HG03196 (cell line): ENCODE results near the gene GAB3.

Source experiments
- ATAC-seq: cut with Tn5 transposase; IDR thresholded peaks from one replicate; pipeline ENCODE4 v1.9.1; 2021; ENCODE audit not compliant: unreplicated experiment

Gene GAB3, protein sequence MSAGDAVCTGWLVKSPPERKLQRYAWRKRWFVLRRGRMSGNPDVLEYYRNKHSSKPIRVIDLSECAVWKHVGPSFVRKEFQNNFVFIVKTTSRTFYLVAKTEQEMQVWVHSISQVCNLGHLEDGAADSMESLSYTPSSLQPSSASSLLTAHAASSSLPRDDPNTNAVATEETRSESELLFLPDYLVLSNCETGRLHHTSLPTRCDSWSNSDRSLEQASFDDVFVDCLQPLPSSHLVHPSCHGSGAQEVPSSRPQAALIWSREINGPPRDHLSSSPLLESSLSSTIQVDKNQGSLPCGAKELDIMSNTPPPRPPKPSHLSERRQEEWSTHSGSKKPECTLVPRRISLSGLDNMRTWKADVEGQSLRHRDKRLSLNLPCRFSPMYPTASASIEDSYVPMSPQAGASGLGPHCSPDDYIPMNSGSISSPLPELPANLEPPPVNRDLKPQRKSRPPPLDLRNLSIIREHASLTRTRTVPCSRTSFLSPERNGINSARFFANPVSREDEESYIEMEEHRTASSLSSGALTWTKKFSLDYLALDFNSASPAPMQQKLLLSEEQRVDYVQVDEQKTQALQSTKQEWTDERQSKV

DNA sequence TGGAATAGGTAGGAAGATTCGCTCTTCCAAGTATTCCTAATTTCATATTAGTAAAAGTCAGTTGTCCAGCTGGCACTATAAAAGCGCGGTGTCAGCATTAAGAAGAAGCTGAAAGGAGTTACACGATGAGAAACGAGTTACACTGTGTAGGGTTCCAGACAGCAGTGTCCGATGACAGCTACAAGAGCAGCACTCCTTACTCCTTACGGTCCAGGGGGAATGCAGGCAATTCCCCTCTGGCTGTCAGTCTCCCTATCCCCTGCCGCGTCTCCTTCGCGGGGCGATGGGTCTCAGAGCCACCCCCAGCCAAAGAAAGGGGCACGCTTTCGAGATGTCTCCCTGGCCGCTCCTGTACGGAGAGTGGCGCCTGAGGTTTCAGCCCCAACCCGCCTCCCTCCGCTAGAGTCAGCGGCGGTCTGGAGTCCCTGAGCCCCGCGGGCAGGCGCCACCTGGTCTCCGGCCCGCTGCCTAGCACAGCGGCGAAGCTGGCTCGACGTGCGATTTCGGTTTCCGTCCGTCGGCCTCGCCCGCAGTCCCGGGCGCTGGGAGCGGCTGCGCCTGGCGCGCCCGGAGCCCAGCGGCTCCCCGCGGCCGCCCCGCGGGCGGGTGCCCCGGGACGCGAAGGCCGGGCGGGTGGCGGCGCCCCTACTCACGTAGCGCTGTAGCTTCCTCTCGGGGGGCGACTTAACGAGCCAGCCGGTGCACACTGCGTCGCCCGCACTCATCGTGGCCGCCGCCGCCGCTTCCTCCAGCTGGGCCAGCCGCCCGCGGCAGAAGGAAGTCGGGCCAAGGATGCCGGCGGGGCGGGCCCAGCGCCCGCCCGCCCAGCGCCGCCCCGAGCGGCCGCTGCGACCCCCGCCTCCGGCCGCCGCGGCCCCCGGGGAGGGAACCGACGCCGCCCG, at the start of gene GAB3:
GAB3 (minus strand) TSS at position 777 of the 902 bp plus-strand sequence; CDS start at position 725, 52 bp downstream.
- ATAC-seq: peak; percentile 61

DNA sequence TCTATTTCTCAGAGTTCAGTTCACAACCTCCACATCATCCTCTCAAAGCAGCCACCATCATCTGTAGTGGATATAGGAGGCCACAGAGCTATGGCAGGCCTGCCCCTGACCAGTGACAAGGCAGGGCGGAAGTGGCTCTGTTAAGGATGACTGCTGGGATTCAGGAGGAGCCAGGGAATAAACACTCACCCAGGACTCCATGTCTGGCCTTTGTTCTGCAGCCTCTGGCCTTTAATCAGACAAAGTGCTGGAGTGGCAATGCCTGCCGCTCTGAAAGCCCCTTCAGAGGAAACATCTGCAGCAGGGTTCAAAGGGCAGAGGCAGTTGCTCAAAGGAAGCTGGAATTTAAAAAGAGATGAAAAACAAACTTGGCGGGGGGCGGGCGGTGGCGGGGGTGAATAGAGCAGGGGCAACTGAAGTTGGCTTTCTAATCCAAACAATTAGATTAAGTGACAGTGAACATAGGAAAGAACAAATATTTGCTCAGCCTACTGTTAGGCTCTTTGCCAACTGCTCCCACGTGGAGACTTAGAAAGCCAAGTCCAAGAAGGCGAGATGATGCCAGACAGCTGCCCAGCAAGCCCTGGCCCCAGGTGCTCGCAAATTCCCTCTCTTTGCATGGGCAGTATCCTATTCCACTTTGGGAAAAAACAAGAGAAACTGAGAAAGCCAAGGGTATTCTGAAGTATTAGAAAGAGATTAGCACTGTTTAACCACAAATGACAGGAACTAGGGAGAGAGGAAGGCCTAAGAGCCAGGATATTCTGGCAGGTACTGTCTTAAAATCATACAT, 48.9 kb upstream of the GAB3 start:
- ATAC-seq: no peak

DNA sequence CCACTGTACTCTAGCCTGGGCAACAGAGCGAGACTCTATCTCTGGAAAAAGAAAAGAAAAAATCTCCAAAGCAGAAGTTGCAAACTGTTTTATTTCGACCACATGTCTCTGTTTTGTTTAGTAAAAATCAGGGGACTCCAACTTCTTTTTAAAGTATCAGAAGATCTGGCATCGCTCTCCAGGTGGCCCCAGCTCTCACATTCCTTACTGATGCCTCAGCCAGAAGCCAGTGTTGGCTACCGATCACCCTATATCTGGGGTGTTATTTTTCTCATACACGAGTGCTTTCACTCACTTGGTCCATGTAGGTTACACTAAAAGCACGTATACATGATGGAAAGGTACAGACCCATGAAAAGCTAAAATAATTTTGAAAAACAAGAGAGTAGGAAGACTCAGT, 46.1 kb upstream of the GAB3 start:
- no peak for ATAC-seq

DNA sequence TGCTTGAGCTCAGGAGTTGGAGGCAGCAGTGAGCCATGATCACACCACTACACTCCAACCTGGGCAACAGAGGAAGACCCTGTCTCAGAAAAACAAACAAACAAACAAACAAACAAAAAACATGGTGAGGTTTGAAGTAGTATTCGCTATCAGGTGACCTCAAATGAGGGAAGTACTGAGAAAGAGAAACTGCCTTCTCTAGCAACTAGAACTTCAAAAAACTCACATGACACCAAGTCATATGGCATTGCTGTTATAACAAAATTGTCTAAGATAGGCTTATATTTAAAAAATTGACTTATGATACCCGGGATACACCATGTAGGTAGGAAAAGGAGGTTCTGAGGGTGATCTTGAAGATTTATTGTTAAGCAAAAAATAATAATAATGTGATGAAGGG, 44.1 kb upstream of the GAB3 start:
- ATAC-seq: no peak

DNA sequence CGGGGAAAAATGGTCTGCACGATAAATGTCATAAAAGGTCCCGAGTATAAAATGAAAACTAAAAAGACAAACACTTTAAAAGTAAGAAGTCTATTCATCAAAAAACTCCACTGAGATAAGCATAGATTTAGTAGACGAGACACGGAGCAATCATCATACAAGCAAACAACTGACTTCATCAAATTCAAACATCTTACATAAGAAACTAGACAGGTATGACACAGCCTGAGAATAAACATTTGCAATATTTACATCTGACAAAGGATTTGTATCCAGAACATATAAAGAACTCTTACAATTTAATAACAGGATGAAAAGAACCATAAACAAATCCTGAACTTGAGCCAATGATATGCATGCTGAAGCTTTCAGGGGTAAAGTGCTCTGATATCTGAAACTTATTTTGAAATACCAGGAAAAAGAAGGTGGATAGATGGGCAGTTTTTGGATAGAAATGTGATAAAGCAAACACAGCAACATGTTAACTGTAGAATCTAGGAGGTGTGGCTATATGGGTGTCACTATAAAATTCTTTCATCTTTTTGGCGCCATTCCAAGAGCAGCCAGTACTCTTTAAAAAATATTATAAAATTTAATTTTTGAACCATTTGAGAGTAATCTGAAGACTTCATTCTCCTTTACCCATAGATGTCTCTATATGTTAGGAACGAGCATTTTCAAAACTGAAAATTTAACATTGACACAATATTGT, 42.4 kb upstream of the GAB3 start:
- no peak for ATAC-seq

DNA sequence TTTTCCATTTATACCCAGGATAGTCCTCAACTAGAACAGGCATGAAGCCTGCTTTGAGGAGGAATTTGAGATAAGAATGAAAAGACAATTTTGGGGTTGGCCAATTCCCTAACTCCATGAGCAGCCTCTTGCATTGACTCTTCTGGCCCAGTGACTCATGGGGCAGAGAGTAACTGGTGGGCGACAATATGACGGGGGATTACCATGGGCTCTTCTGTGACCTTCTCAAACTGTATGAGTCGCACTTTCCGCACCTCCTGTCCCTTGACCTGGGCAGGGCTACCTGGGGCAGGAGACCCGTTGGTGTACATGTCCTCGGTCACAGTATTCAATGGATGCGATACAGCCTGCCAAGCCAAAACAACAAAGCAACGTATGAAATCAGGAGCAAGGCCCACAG, 41.1 kb upstream of the GAB3 start:
- ATAC-seq: no peak

DNA sequence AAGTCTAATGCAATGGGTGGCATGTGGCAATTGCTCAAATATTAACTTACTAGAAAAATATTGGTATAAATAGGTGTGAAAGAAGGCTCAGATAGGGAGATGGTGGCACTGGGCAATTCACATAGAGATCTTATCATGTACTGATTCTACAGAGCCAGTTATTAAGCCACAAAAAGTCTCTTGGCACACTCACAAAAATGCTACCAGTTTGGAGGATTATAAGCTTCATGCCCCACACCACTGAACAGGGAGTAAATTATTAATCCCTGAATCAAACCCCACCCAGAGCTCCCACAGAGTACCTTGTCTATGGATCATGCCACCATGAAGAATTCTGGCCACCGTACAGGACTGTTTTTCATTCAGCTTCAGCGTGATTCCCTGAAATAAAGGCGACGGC, 40.6 kb upstream of the GAB3 start:
- ATAC-seq: no peak

DNA sequence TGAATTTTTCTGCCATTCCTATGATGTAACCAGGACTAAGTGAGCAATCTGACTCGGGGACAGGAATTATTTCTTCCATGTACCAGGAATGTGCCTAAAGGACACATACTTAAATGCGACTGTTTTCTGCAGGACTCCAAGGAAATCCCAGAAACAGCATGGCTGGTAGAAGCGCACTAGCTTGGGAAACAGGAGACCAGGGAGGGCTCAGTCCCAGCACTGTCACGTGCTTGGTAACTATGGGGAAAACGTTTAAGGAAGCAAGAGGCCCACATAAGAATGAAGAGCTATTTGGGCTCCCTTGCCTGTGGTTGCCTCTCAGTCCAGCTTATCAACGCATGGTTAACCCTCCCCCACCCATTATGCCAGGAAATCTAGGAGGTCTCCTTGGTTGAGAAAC, 34.8 kb upstream of the GAB3 start:
- ATAC-seq: no peak

DNA sequence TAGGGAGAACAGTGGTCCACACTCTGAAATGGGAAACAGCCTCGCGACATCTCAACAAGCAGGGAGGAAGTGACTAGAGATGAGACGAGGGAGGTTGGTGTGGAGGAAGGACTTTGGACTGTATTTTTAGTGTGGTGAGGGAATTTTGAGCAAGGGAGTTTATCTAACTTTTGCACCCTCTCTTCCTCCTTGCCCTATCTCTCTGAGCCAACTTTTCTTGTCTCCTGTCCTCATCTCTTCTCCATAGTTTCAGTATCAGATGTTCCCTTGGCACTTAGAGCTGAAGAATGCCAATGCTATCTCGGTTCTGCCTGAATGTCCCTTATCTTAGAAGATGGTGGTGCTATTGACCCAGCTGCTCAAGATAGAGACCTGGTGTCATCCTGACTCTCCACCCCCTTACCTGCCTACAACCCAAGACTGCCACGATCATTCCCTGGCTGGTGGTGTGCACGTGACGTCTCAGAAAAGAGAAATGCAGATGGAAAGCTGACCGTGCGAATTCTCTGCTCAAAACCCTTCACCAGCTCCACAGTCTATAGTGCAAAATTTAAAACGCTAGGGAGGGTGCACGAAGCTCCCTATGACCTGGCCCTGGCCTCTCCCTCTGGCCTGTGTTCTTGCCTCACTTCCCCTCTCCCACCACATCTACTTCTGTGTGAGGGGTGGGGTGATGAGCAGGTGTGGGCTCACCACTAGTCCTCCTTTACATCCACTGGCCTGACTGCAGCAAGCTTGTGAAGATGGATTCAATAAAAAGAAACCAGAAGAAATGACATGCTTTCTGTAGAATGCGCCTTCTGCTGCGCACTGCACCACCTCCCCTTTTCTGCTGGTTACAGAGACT, 33.5 kb upstream of the GAB3 start:
- ATAC-seq: no peak

DNA sequence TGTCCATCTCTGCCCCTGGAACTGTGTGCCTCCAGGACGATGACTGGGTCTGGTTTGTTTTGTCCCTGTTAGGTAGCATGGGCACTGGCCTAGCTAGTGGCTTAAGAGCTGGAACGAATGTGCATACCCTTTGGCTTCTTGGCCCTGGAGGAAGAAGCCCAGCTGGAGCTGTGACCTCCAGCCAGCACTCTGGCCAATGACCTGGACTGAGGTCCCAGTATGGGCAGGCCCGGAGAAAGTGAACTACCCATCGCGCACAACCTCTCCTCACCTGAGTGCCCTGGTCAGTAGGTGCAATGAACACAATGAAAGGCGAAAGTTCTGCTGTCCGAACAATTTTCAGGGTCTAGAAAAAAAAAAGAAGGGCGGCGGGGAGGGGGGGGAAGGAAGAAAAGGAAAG, 30.1 kb upstream of the GAB3 start:
- no peak for ATAC-seq

DNA sequence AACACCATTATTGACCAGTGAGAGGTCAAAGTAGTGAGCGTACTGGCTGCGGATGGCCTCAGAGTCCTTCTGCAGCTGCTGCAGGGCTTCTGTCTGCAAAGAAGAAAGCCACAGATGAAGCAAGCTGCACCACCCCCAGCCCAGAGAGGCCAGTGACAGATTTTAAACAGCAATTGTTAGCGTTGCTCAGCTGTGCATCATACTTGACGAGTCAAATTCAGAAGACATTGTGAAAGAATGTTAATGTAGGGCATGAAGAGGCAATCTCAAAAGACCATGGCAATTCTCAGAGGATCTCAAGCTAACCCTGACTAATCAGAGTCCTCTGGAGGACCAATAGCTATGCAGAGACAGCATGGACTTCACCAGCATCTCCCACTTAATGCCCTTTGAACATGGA, 28.4 kb upstream of the GAB3 start:
- no peak for ATAC-seq

DNA sequence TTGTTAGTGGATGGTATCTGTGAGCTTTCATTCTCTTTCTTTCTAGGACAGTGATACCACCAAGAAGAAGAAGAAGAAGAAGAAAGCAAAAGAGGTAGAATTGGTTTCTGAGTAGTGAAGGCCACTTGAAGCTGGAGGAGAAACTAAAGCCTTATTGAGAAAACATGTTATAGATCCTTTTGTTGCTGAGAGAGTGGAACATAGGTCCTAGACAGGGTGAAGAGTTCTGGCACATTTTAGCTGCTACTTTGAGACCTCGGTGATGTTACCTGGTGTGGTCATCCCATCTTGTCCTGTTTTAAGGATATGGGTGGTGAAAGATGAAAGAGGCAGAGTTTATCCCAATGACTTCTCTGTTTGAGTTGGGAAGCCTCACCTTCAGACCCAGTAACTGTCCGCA, 25.9 kb upstream of the GAB3 start:
- no peak for ATAC-seq

DNA sequence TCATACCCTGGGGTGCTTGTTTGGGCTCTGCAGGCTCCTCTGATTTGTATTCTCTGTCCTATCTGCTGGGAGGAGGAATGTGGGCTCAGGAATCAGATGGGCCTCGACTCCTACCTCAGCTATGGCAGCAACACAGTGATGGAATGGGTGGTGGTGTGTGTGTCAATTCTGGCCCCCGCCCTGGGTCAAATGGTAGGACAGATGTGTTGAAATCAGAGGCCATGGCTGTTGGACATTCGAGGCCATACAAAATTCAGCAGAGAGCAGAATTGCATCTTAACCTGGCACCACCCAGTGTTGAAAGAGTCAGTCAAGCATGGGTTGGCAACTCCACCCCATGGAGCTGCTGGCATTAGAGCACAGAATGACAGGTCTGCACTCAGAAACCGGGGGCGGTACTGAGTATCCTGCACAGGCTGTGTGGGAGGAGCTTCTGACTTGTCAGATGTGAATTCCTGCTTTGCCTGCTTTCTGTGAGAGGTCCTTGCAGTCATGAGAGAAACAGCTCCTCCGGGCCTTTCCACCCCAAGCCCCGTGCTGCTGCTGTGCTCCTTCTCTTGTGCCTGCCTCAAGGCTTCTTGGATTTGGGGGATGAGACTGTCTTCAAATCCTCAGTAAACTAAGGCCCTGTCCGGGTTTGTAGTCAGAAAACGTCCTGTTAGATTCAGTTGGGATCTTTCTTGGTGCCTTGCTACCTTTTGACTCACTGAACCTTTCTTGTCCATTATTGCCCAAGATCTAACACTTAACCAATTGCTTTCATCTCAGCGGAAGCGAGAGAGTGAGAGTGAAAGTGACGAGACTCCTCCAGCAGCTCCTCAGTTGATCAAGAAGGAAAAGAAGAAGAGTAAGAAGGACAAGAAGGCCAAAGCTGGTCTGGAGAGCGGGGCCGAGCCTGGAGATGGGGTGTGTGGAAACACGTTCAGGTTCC, 24.8 kb upstream of the GAB3 start:
- no peak for ATAC-seq

DNA sequence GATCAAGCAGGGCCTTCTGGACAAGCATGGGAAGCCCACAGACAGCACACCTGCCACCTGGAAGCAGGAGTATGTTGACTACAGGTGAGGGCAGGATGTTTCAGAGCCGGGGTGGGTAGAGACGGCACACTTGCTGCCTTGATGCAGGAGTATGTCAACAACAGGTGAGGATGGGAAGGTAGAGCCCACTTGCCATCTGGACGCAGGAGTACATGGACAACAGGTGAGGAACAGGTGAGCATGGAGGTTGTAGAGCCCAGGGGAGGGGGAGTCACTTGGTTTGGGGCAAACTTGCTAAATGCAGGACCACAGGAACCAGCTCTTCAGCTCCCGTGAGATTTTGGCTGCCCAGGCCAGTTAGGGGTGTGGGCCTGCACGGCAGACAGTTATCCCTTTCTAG, 23.7 kb upstream of the GAB3 start:
- no peak for ATAC-seq

DNA sequence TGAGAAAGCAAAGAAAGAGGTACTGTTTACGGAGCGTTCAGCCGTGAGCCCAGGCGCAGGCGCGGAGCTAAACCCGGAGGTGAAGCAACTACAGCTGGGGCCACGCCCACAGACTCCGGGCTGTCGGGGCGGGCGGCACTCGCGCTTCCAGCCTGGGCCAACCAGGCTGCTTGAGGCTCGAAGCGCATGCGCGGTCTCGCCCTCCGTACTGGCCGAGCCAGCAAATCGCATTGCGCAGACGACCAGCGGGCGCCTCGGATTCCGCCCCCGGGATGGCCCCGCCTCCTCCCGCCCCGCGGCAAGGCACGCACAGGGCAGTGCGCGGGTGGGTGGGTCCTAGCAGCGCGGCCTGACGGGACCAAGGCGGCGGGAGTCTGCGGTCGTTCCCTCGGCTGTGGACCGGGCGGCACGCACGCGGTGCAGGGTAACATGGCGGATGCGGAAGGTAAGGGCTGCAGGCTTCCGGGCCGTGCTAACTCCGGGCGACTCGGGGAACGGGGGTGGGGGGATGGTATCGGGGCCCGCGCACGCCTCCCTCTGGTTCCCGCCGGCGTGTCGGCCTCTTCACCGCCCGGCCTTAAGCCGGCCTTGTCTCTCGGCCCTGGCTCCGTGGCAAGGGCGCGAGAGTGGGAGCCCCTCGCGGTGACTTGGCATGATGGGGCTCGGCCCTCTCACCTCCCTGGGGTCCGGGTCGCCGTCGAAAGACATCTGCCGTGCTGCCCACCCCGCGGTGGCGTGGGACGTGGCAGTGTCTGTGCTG, 11.8 kb upstream of the GAB3 start, which contains the start of gene DKC1:
DKC1 (plus strand) TSS at position 328 of the 760 bp plus-strand sequence; CDS start at position 430, 102 bp downstream.
- ATAC-seq: peak; percentile 86

DNA sequence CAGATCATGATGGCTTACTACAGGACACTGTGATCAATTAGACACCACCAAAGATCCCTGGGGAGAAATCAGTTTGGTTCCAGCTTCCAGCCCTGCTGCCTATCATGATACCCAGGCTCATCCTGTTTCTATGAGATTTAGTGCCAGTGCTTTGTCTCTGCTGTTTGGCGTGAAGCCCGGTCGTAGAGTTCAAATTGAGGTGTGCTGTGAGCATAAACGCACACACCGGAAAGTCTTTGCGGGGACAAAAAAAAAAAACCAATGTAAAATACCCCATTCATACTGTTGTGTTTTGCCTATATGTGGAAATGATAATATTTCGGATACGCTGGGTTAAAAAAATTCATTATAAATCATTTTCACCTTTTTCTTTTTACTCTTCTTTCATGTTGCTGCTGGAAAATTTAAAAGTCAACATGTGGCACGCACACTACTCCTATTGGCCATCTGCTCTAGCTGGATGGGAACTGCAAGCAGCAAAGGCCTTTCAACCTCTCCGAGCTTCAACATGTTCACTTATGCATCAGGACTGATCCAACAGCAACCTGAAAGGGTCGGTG, 11.2 kb upstream of the GAB3 start:
- ATAC-seq: no peak

DNA sequence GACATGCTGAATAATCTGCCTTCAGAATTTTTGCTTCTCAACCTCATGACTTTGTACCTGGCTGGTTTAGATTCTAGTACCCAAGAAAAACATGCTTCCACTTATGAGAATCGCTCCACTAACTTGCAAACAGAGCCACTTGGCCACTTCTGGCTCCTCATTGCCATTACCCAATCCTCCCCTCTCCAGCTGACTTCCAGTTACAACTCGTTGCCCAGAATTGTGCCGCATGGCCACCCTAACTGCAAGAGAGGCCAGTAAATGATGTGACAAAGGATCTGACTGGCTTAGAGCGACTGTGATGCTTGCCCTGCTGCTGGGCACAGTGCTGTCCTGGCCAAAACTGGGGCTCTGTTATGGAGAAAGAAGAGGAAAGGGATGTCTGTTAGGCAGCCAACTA, 7.8 kb upstream of the GAB3 start:
- no peak for ATAC-seq
